ENCODE results near the gene CALY.

CALY gene

GRCh38 chr10:133361773-133362441, 25.2 kb upstream of the CALY start:
- Mint-ChIP-seq H3K4me1 (peaks cover 11% of the 10 kb centered on the region), H3K36me3 (ENCODE audit: low read depth) (peaks cover 33% of the 10 kb centered on the region), H3K9me3 (no peaks in the 10 kb centered on the region), H3K27me3 (ENCODE audit: low read depth, poor library complexity) (no peaks in the 10 kb centered on the region), H3K27ac (peak overlapping the region; percentile 98), H3K4me3 (no peak overlapping the region)
- no peak for TF ChIP-seq CTCF (IDR thresholded peaks at IDR 0.05)
- DNase-seq, result no peak

GRCh38 chr10:133361227-133361626, 24.5 kb upstream of the CALY start:
- Mint-ChIP-seq H3K27me3 (ENCODE audit: low read depth, poor library complexity) (no peaks in the 10 kb centered on the region), H3K36me3 (ENCODE audit: low read depth) (peaks cover 33% of the 10 kb centered on the region), H3K9me3 (no peaks in the 10 kb centered on the region), H3K27ac (peak overlapping the region; percentile 98), H3K4me1 (peaks cover 11% of the 10 kb centered on the region), H3K4me3 (no peak overlapping the region)
- no peak for DNase-seq
- TF ChIP-seq CTCF (IDR thresholded peaks at IDR 0.05), result no peak

DNA sequence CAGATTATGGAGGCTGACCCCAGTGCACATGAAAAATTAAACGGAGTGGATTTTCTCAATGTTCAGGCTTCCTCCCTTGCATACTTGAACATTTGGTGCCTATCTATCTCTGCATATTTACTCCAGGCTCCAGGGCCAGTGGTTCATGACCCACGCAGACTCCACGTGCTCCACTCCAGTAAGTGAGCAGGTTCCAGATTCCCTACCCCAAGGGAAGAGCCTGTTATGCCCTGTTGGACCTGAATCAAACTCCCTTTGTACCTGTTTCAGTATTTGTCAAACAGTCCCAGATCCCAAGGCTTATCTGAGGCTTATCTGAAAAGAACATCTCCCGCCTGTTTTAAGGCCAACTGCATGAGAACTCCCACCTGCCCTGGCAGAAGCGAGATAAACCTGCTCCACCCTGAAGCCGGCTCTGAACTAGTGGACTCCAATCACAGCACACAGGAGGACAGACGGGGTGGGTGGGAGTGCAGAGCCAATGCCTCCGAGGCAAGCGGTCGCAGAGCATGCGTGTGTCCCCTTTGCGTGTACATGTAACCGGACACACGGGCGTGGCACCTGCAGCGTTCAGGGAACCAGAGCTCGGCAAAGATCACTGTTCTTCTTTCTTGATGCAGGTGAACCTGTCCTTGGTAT, 23.4 kb upstream of the CALY start:
- H3K27ac Mint-ChIP-seq, result no peak overlapping the region
- peaks cover 11% of the 10 kb centered on the region for H3K4me1 Mint-ChIP-seq
- no peak for DNase-seq
- H3K9me3 Mint-ChIP-seq, result no peaks in the 10 kb centered on the region
- no peak overlapping the region for H3K4me3 Mint-ChIP-seq
- no peaks in the 10 kb centered on the region for H3K27me3 Mint-ChIP-seq (ENCODE audit: low read depth, poor library complexity)
- peaks cover 29% of the 10 kb centered on the region for H3K36me3 Mint-ChIP-seq (ENCODE audit: low read depth)
- TF ChIP-seq CTCF (IDR thresholded peaks at IDR 0.05), result no peak

- H3K27me3 Mint-ChIP-seq (ENCODE audit: low read depth, poor library complexity), result no peaks in the 10 kb centered on the region
- no peak overlapping the region for H3K27ac Mint-ChIP-seq
- H3K4me3 Mint-ChIP-seq, result no peak overlapping the region
- H3K36me3 Mint-ChIP-seq (ENCODE audit: low read depth), result peaks cover 23% of the 10 kb centered on the region
- H3K9me3 Mint-ChIP-seq, result no peaks in the 10 kb centered on the region
- no peak for DNase-seq
- H3K4me1 Mint-ChIP-seq, result peaks cover 11% of the 10 kb centered on the region
- no peak for TF ChIP-seq CTCF (IDR thresholded peaks at IDR 0.05)
These were observed 22.9 kb upstream of the CALY start for GRCh38 chr10:133359554-133359971.

- H3K4me3 Mint-ChIP-seq, result no peak overlapping the region
- no peaks in the 10 kb centered on the region for H3K27me3 Mint-ChIP-seq (ENCODE audit: low read depth, poor library complexity)
- DNase-seq, result no peak
- H3K27ac Mint-ChIP-seq, result no peak overlapping the region
- TF ChIP-seq CTCF (IDR thresholded peaks at IDR 0.05), result no peak
- H3K36me3 Mint-ChIP-seq (ENCODE audit: low read depth), result peaks cover 19% of the 10 kb centered on the region
- no peaks in the 10 kb centered on the region for H3K9me3 Mint-ChIP-seq
- peaks cover 11% of the 10 kb centered on the region for H3K4me1 Mint-ChIP-seq
These were observed 22.2 kb upstream of the CALY start for GRCh38 chr10:133358925-133359310.
